COLO668 (cell line): ENCODE measurements around the gene SMIM10L2A.
A peak's percentile ranks its signal among the peaks of the same experiment; 100 is the strongest.
"Not testable (repeated sequence)": the region's sequence is repeated elsewhere in the genome, so short reads cannot be mapped to it uniquely, and the experiment has no call there.

Source experiments
- DNase-seq: peaks from one replicate; lab custom pipeline; 2025; ENCODE audit not compliant: unreplicated experiment; lab: John Stamatoyannopoulos, UW

Gene SMIM10L2A

DNA sequence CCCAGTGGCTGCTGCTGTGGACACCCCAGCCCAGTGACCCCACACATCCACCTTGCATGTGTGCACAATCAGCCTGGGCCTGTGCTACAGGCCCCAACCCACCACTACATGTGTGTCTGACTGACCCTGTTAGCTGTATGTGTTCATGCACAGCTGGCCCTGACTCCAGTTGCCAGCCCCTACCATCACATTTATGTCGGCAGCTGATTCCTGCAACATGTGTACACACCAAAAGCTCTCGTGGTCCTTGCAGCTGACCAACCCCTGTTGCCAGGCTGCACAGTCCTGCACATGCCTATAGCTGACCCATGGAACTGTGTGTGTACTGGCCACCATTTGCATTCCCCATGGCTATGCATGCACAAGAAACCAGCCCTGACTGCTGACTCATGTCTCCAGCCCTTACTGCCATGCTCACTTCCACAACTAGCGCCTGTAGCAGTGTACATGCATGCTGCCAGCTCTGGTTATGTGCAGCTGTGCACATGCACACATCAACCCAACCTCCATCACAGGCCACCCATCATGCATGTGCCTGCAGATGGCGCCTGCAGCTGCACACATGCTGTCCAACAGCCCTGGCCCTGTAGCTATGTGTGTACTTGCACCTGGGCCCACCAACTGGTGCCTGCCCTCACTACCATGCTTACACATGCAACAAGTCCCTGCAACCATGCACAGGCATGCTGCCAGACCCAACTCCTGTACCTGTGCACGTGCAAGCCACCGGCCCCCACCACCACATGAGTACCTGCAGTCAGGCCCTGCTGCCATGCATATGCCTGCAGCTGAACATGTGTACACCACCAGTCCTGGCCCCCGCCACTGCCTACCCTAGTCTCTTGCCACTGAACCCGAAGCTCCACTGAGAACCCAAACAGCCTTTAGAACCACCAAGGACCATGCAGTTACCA, 28.1 kb downstream of the SMIM10L2A start:
- DNase-seq: no peak

DNA sequence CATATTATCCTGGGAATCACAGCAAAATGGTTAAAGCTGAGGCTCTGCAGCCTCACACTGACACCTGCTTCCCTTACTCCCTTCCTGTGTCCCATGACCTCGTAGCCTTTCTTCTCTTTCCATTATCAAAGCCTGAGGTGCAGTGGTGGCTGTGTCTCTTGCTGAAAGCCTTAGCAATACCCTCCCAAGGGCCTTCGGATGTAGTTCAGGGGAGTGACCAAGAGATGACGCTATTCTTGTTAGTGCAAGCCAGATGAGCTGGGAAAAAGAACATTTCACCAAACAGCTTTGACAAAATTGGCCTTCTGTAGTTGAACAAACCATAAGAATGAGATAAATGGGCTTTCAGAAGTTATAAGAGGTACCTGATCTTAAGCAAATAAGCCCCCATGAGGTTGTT, 31.6 kb downstream of the SMIM10L2A start:
- no peak for DNase-seq

DNA sequence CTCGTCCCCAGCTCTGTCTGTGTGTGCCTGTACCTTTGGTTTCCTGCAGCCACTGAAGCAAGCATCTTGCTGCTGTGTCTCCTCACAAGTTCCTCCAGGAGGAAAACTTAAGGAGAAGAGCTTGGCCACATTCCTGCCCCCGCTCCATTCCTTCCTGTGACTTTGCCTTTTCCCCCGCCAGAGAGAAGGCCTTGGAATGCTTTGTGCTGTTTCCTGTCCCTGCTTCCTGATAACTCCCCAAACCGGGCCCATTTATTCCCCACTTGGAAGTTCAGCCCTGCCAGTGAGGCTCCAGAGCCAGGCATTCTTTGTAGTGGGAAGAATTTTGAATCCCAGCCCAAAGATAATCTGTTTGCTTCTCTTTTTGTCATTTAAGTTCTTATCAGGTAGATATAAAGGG, 33.1 kb downstream of the SMIM10L2A start:
- no peak for DNase-seq

DNA sequence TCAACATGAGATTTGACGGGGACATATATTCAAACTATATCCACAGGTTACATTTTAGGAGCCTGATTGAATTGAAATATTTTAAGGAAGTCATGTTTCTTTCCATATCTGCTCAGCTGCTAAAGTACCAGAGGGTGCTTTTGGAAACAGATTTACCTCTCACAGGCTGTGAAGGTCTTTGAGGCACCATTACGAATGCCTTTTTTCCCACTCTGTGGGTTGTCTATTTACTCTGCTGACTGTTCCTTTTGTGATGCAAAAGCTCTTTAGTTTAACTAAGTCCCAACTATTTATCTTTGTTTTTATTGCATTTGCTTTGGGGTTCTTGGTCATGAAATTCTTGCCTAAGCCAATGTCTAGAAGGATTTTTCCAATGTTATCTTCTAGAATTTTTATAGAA, 40.0 kb downstream of the SMIM10L2A start:
- not testable (repeated sequence) for DNase-seq

DNA sequence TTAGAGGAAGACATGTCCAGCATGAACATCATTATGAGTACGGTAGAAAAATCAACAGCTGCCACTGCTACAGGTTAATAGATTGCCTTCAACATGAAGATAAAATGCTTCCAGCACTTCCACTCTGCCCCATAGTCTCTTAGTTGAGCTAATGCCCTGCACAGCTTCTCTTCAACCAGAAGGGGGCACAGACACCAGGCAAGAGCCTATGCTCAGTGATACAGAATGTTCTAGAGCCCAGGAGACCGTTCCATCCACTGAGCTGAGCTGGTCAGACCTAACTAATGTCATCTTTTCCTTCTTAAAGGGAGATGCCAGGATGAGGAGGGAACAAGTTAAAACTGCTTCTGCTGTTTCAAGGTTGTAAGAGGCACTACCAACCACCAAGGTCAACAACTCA, 42.2 kb downstream of the SMIM10L2A start:
- no peak for DNase-seq

DNA sequence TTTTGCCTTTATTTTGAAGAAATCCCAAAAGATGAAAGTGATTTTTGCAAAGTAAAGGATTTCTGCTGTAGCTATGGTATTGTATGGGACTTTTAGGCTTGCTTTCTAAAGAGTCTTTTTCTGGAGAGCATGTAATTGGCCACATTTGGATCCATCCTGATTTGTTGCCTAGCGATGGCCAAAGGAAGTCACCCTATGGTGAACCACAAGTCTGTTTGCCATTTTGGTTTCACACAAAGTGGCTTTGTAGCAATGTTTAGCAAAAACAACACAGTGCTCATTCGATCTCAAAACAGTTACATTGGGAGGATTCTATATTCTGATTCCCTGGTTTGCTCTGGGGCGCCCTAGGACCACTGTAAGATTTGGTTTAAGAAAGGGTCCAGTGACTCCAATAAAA, 54.6 kb downstream of the SMIM10L2A start:
- DNase-seq: no peak

DNA sequence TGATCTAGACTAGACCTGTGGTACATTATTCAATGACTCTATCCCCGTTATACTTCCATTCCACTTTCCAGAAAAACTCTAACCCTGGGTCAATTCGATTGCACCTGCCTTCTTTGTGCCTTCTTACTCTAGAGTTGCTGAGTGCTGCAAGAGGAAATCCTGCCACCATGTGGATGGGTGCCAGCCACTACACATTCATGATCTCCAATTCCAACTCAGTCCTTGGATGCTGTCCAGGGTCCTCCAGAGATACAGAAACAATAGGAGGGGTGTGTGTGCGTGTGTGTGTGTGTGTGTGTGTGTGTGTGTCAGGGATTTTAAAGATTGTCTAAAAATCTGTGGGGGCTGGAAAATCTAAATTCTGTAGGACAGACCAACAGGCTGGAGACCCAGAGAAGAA, 55.8 kb downstream of the SMIM10L2A start:
- peak; percentile 34 for DNase-seq
